ENCODE results near the gene DUSP16.

DUSP16 gene

GRCh38 chr12:12469386-12469785 is 93.3 kb downstream of the DUSP16 start:
- H3K27ac ChIP-seq (ENCODE audit: low read length): no peak overlapping the region
- TF ChIP-seq CTCF (IDR thresholded peaks at IDR 0.05; ENCODE audit: borderline replicate concordance, extremely low read depth, low read length, poor library complexity, severe bottlenecking) (no peak), EZH2 (IDR thresholded peaks at IDR 0.05; ENCODE audit: borderline replicate concordance, low read depth, low read length, severe bottlenecking) (no peak)
- no peak overlapping the region for H3K9ac ChIP-seq (ENCODE audit: low read depth, low read length)
- H4K20me1 ChIP-seq (ENCODE audit: insufficient read depth, low read length): no peaks in the 10 kb centered on the region
- no peak overlapping the region for H3K4me3 ChIP-seq (ENCODE audit: low read depth in 1 of 2, low read length in 2 of 2)
- no peaks in the 10 kb centered on the region for H3K27me3 ChIP-seq (ENCODE audit: insufficient read depth, low read length, poor library complexity)
- H3K4me1 ChIP-seq (ENCODE audit: insufficient read depth, low read length): no peaks in the 10 kb centered on the region
- peaks cover 22% of the 10 kb centered on the region; the same call in 1 of the 2 replicates for H3K36me3 ChIP-seq (ENCODE audit: insufficient read depth, low read length)
- no peak overlapping the region for H2AFZ ChIP-seq (ENCODE audit: low read depth, low read length)
- no peak for DNase-seq
- H3K4me2 ChIP-seq (ENCODE audit: insufficient read depth, low read length): no peak overlapping the region
- ATAC-seq (ENCODE audit: insufficient read depth, low read depth): no peak
- no peaks in the 10 kb centered on the region for H3K79me2 ChIP-seq (ENCODE audit: insufficient read depth, low read length)
- no peaks in the 10 kb centered on the region for H3K9me3 ChIP-seq (ENCODE audit: insufficient read depth, low read length, severe bottlenecking)

- no peak overlapping the region for H3K27ac ChIP-seq (ENCODE audit: low read length)
- H3K4me2 ChIP-seq (ENCODE audit: insufficient read depth, low read length): no peak overlapping the region
- H3K4me3 ChIP-seq (ENCODE audit: low read depth in 1 of 2, low read length in 2 of 2): no peak overlapping the region
- H2AFZ ChIP-seq (ENCODE audit: low read depth, low read length): no peak overlapping the region
- H3K4me1 ChIP-seq (ENCODE audit: insufficient read depth, low read length): no peaks in the 10 kb centered on the region
- ATAC-seq (ENCODE audit: insufficient read depth, low read depth) (no peak), DNase-seq (no peak)
- H3K27me3 ChIP-seq (ENCODE audit: insufficient read depth, low read length, poor library complexity): no peaks in the 10 kb centered on the region
- H4K20me1 ChIP-seq (ENCODE audit: insufficient read depth, low read length): no peaks in the 10 kb centered on the region
- no peaks in the 10 kb centered on the region for H3K9me3 ChIP-seq (ENCODE audit: insufficient read depth, low read length, severe bottlenecking)
- H3K36me3 ChIP-seq (ENCODE audit: insufficient read depth, low read length): peaks cover 22% of the 10 kb centered on the region; the same call in 1 of the 2 replicates
- no peaks in the 10 kb centered on the region for H3K79me2 ChIP-seq (ENCODE audit: insufficient read depth, low read length)
- no peak for TF ChIP-seq EZH2 (IDR thresholded peaks at IDR 0.05; ENCODE audit: borderline replicate concordance, low read depth, low read length, severe bottlenecking)
- TF ChIP-seq CTCF (IDR thresholded peaks at IDR 0.05; ENCODE audit: borderline replicate concordance, extremely low read depth, low read length, poor library complexity, severe bottlenecking): no peak
- no peak overlapping the region for H3K9ac ChIP-seq (ENCODE audit: low read depth, low read length)
Observed at GRCh38 chr12:12468575-12468974, 94.1 kb downstream of the DUSP16 start.

DNA sequence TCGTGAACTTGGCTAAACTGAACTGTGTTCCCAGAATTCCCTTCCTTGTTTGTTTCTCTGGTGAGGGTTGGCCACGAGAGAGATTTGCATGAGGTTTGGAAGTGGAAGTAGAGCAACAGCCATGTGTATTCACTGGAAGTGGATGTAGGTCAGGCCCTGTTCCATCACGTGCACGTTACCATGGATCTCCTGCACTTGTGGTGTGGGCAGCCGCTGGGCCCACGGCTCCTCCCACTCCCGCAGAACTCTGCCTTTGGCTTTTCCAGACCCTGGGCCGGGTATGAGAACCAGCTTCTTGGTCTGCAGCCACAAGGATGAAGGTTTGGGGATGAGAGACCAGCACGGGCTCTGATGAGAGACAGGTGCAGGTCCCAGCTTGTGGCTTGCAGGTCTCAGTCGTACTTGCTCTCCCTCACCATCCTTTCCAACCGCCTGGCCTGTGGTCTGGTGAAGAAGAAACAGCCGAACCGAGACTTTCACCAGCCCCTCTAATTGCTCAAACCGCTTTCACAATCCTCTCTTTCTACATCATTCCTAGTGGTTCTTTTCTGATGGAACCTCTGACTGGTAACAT is 94.9 kb downstream of the DUSP16 start:
- H3K27ac ChIP-seq (ENCODE audit: low read length): no peak overlapping the region
- TF ChIP-seq EZH2 (IDR thresholded peaks at IDR 0.05; ENCODE audit: borderline replicate concordance, low read depth, low read length, severe bottlenecking) (no peak), CTCF (IDR thresholded peaks at IDR 0.05; ENCODE audit: borderline replicate concordance, extremely low read depth, low read length, poor library complexity, severe bottlenecking) (no peak)
- no peak overlapping the region for H3K4me2 ChIP-seq (ENCODE audit: insufficient read depth, low read length)
- no peaks in the 10 kb centered on the region for H3K9me3 ChIP-seq (ENCODE audit: insufficient read depth, low read length, severe bottlenecking)
- no peaks in the 10 kb centered on the region for H3K4me1 ChIP-seq (ENCODE audit: insufficient read depth, low read length)
- H3K79me2 ChIP-seq (ENCODE audit: insufficient read depth, low read length): no peaks in the 10 kb centered on the region
- no peak overlapping the region for H2AFZ ChIP-seq (ENCODE audit: low read depth, low read length)
- ATAC-seq (ENCODE audit: insufficient read depth, low read depth) (no peak), DNase-seq (no peak)
- H3K4me3 ChIP-seq (ENCODE audit: low read depth in 1 of 2, low read length in 2 of 2): no peak overlapping the region
- H3K9ac ChIP-seq (ENCODE audit: low read depth, low read length): no peak overlapping the region
- peaks cover 22% of the 10 kb centered on the region; the same call in 1 of the 2 replicates for H3K36me3 ChIP-seq (ENCODE audit: insufficient read depth, low read length)
- no peaks in the 10 kb centered on the region for H3K27me3 ChIP-seq (ENCODE audit: insufficient read depth, low read length, poor library complexity)
- no peaks in the 10 kb centered on the region for H4K20me1 ChIP-seq (ENCODE audit: insufficient read depth, low read length)
